ENCODE results near the gene PID1. TPM values are rescaled to one million over a fixed set of nuclear protein-coding genes. Genes with fewer than 3 reads are reported as not detected.

The PID1 gene
- total RNA-seq, 1 donor from 2014 or later, result 25.1 TPM

GRCh38 chr2:229178706-229179105 is 92.4 kb downstream of the PID1 start:
- Histone ChIP-seq H3K4me3 (ENCODE audit: low read length in 3 of 3) (no peak overlapping the region), H3K27ac (ENCODE audit: low read depth, low read length) (no peak overlapping the region), H3K27me3 (ENCODE audit: control insufficient read depth in 3 of 3, insufficient read depth in 3 of 3, low read length in 3 of 3) (no peaks in the 10 kb centered on the region), H3K9ac (ENCODE audit: low read depth in 1 of 3, low read length in 3 of 3) (no peak overlapping the region), H3K4me1 (ENCODE audit: control insufficient read depth in 3 of 3, insufficient read depth in 3 of 3, low read length in 3 of 3) (peaks cover 0 to 2% (median 0%) of the 10 kb centered on the region in 3 donors), H3K36me3 (ENCODE audit: control insufficient read depth in 3 of 3, insufficient read depth in 3 of 3, low read length in 3 of 3) (no peaks in the 10 kb centered on the region), H3K9me3 (ENCODE audit: control insufficient read depth in 3 of 3, low read length in 3 of 3) (peaks cover 0 to 5% (median 0%) of the 10 kb centered on the region in 3 donors)

- H3K27ac ChIP-seq (ENCODE audit: low read depth, low read length), result no peak overlapping the region
- H3K9me3 ChIP-seq (ENCODE audit: control insufficient read depth in 3 of 3, low read length in 3 of 3), result peaks cover 0 to 5% (median 0%) of the 10 kb centered on the region in 3 donors
- no peaks in the 10 kb centered on the region for H3K27me3 ChIP-seq (ENCODE audit: control insufficient read depth in 3 of 3, insufficient read depth in 3 of 3, low read length in 3 of 3)
- no peak overlapping the region for H3K9ac ChIP-seq (ENCODE audit: low read depth in 1 of 3, low read length in 3 of 3)
- no peaks in the 10 kb centered on the region for H3K36me3 ChIP-seq (ENCODE audit: control insufficient read depth in 3 of 3, insufficient read depth in 3 of 3, low read length in 3 of 3)
- peaks cover 0 to 2% (median 0%) of the 10 kb centered on the region in 3 donors for H3K4me1 ChIP-seq (ENCODE audit: control insufficient read depth in 3 of 3, insufficient read depth in 3 of 3, low read length in 3 of 3)
- no peak overlapping the region for H3K4me3 ChIP-seq (ENCODE audit: low read length in 3 of 3)
Measured at GRCh38 chr2:229178117-229178516, 93.0 kb downstream of the PID1 start.

GRCh38 chr2:229176136-229176535 is 95.0 kb downstream of the PID1 start:
- Histone ChIP-seq H3K27ac (ENCODE audit: low read depth, low read length) (no peak overlapping the region), H3K27me3 (ENCODE audit: control insufficient read depth in 3 of 3, insufficient read depth in 3 of 3, low read length in 3 of 3) (no peaks in the 10 kb centered on the region), H3K9ac (ENCODE audit: low read depth in 1 of 3, low read length in 3 of 3) (no peak overlapping the region), H3K9me3 (ENCODE audit: control insufficient read depth in 3 of 3, low read length in 3 of 3) (peaks cover 0 to 5% (median 0%) of the 10 kb centered on the region in 3 donors), H3K4me3 (ENCODE audit: low read length in 3 of 3) (no peak overlapping the region), H3K36me3 (ENCODE audit: control insufficient read depth in 3 of 3, insufficient read depth in 3 of 3, low read length in 3 of 3) (no peaks in the 10 kb centered on the region), H3K4me1 (ENCODE audit: control insufficient read depth in 3 of 3, insufficient read depth in 3 of 3, low read length in 3 of 3) (peaks cover 0 to 2% (median 0%) of the 10 kb centered on the region in 3 donors)

- Histone ChIP-seq H3K27ac (ENCODE audit: low read depth, low read length) (no peak overlapping the region), H3K4me3 (ENCODE audit: low read length in 3 of 3) (no peak overlapping the region), H3K9me3 (ENCODE audit: control insufficient read depth in 3 of 3, low read length in 3 of 3) (peaks cover 0 to 5% (median 0%) of the 10 kb centered on the region in 3 donors), H3K4me1 (ENCODE audit: control insufficient read depth in 3 of 3, insufficient read depth in 3 of 3, low read length in 3 of 3) (peaks cover 0 to 2% (median 0%) of the 10 kb centered on the region in 3 donors), H3K36me3 (ENCODE audit: control insufficient read depth in 3 of 3, insufficient read depth in 3 of 3, low read length in 3 of 3) (no peaks in the 10 kb centered on the region), H3K27me3 (ENCODE audit: control insufficient read depth in 3 of 3, insufficient read depth in 3 of 3, low read length in 3 of 3) (no peaks in the 10 kb centered on the region), H3K9ac (ENCODE audit: low read depth in 1 of 3, low read length in 3 of 3) (no peak overlapping the region)
Measured at GRCh38 chr2:229175497-229175863, 95.6 kb downstream of the PID1 start.

- no peak overlapping the region for H3K4me3 ChIP-seq (ENCODE audit: low read length in 3 of 3)
- no peak overlapping the region for H3K9ac ChIP-seq (ENCODE audit: low read depth in 1 of 3, low read length in 3 of 3)
- peaks cover 0 to 2% (median 0%) of the 10 kb centered on the region in 3 donors for H3K4me1 ChIP-seq (ENCODE audit: control insufficient read depth in 3 of 3, insufficient read depth in 3 of 3, low read length in 3 of 3)
- H3K27me3 ChIP-seq (ENCODE audit: control insufficient read depth in 3 of 3, insufficient read depth in 3 of 3, low read length in 3 of 3), result no peaks in the 10 kb centered on the region
- no peak overlapping the region for H3K27ac ChIP-seq (ENCODE audit: low read depth, low read length)
- peaks cover 0 to 5% (median 0%) of the 10 kb centered on the region in 3 donors for H3K9me3 ChIP-seq (ENCODE audit: control insufficient read depth in 3 of 3, low read length in 3 of 3)
- no peaks in the 10 kb centered on the region for H3K36me3 ChIP-seq (ENCODE audit: control insufficient read depth in 3 of 3, insufficient read depth in 3 of 3, low read length in 3 of 3)
Measured at GRCh38 chr2:229174794-229175496, 96.1 kb downstream of the PID1 start.

- Histone ChIP-seq H3K9ac (ENCODE audit: low read depth in 1 of 3, low read length in 3 of 3) (no peak overlapping the region), H3K27me3 (ENCODE audit: control insufficient read depth in 3 of 3, insufficient read depth in 3 of 3, low read length in 3 of 3) (no peaks in the 10 kb centered on the region), H3K4me3 (ENCODE audit: low read length in 3 of 3) (no peak overlapping the region), H3K36me3 (ENCODE audit: control insufficient read depth in 3 of 3, insufficient read depth in 3 of 3, low read length in 3 of 3) (no peaks in the 10 kb centered on the region), H3K4me1 (ENCODE audit: control insufficient read depth in 3 of 3, insufficient read depth in 3 of 3, low read length in 3 of 3) (peaks cover 0 to 2% (median 0%) of the 10 kb centered on the region in 3 donors), H3K9me3 (ENCODE audit: control insufficient read depth in 3 of 3, low read length in 3 of 3) (peaks cover 0 to 5% (median 0%) of the 10 kb centered on the region in 3 donors), H3K27ac (ENCODE audit: low read depth, low read length) (no peak overlapping the region)
Measured at GRCh38 chr2:229173825-229174359, 97.2 kb downstream of the PID1 start.

- Histone ChIP-seq H3K36me3 (ENCODE audit: control insufficient read depth in 3 of 3, insufficient read depth in 3 of 3, low read length in 3 of 3) (no peaks in the 10 kb centered on the region), H3K9ac (ENCODE audit: low read depth in 1 of 3, low read length in 3 of 3) (no peak overlapping the region), H3K27me3 (ENCODE audit: control insufficient read depth in 3 of 3, insufficient read depth in 3 of 3, low read length in 3 of 3) (no peaks in the 10 kb centered on the region), H3K4me1 (ENCODE audit: control insufficient read depth in 3 of 3, insufficient read depth in 3 of 3, low read length in 3 of 3) (peaks cover 0 to 2% (median 0%) of the 10 kb centered on the region in 3 donors), H3K27ac (ENCODE audit: low read depth, low read length) (no peak overlapping the region), H3K4me3 (ENCODE audit: low read length in 3 of 3) (no peak overlapping the region), H3K9me3 (ENCODE audit: control insufficient read depth in 3 of 3, low read length in 3 of 3) (peaks cover 0 to 5% (median 0%) of the 10 kb centered on the region in 3 donors)
Measured at GRCh38 chr2:229170916-229171315, 100.2 kb downstream of the PID1 start.

GRCh38 chr2:229170171-229170570 is 100.9 kb downstream of the PID1 start:
- H3K9ac ChIP-seq (ENCODE audit: low read depth in 1 of 3, low read length in 3 of 3), result no peak overlapping the region
- no peak overlapping the region for H3K4me3 ChIP-seq (ENCODE audit: low read length in 3 of 3)
- peaks cover 0 to 4% (median 0%) of the 10 kb centered on the region in 3 donors for H3K9me3 ChIP-seq (ENCODE audit: control insufficient read depth in 3 of 3, low read length in 3 of 3)
- H3K36me3 ChIP-seq (ENCODE audit: control insufficient read depth in 3 of 3, insufficient read depth in 3 of 3, low read length in 3 of 3), result no peaks in the 10 kb centered on the region
- H3K27ac ChIP-seq (ENCODE audit: low read depth, low read length), result no peak overlapping the region
- H3K27me3 ChIP-seq (ENCODE audit: control insufficient read depth in 3 of 3, insufficient read depth in 3 of 3, low read length in 3 of 3), result no peaks in the 10 kb centered on the region
- H3K4me1 ChIP-seq (ENCODE audit: control insufficient read depth in 3 of 3, insufficient read depth in 3 of 3, low read length in 3 of 3), result peaks cover 0 to 2% (median 0%) of the 10 kb centered on the region in 3 donors

- H3K27me3 ChIP-seq (ENCODE audit: control insufficient read depth in 3 of 3, insufficient read depth in 3 of 3, low read length in 3 of 3), result no peaks in the 10 kb centered on the region
- no peaks in the 10 kb centered on the region for H3K4me1 ChIP-seq (ENCODE audit: control insufficient read depth in 3 of 3, insufficient read depth in 3 of 3, low read length in 3 of 3)
- H3K36me3 ChIP-seq (ENCODE audit: control insufficient read depth in 3 of 3, insufficient read depth in 3 of 3, low read length in 3 of 3), result no peaks in the 10 kb centered on the region
- H3K9me3 ChIP-seq (ENCODE audit: control insufficient read depth in 3 of 3, low read length in 3 of 3), result no peaks in the 10 kb centered on the region
- no peak overlapping the region for H3K27ac ChIP-seq (ENCODE audit: low read depth, low read length)
- no peak overlapping the region for H3K4me3 ChIP-seq (ENCODE audit: low read length in 3 of 3)
- no peak overlapping the region for H3K9ac ChIP-seq (ENCODE audit: low read depth in 1 of 3, low read length in 3 of 3)
Measured at GRCh38 chr2:229169751-229170150, 101.3 kb downstream of the PID1 start.

- H3K9me3 ChIP-seq (ENCODE audit: control insufficient read depth in 3 of 3, low read length in 3 of 3), result peaks cover 0 to 4% (median 0%) of the 10 kb centered on the region in 3 donors
- no peaks in the 10 kb centered on the region for H3K4me1 ChIP-seq (ENCODE audit: control insufficient read depth in 3 of 3, insufficient read depth in 3 of 3, low read length in 3 of 3)
- H3K27ac ChIP-seq (ENCODE audit: low read depth, low read length), result no peak overlapping the region
- no peaks in the 10 kb centered on the region for H3K36me3 ChIP-seq (ENCODE audit: control insufficient read depth in 3 of 3, insufficient read depth in 3 of 3, low read length in 3 of 3)
- no peak overlapping the region for H3K9ac ChIP-seq (ENCODE audit: low read depth in 1 of 3, low read length in 3 of 3)
- H3K4me3 ChIP-seq (ENCODE audit: low read length in 3 of 3), result no peak overlapping the region
- no peaks in the 10 kb centered on the region for H3K27me3 ChIP-seq (ENCODE audit: control insufficient read depth in 3 of 3, insufficient read depth in 3 of 3, low read length in 3 of 3)
Measured at GRCh38 chr2:229164545-229165249, 106.4 kb downstream of the PID1 start.
